Naive thymus-derived CD4-positive, alpha-beta T cell (primary cell): ENCODE measurements around the gene SCG5. TPM values are rescaled to one million over a fixed set of nuclear protein-coding genes. Genes with fewer than 3 reads are reported as not detected.

Source experiments
- ATAC-seq: fragments of 150-1000 bp; cut with Tn5 transposase; 2 replicates; pipeline ENCODE4 v1.10.0; 2021; ENCODE audit warnings: mild to moderate bottlenecking, moderate library complexity
- CTCF ChIA-PET: fragments of 350-600 bp; sonication (Branson Sonifier 250); formaldehyde crosslinking; loops from one replicate; lab custom pipeline; 2021; ENCODE audit warnings: antibody characterized with exemption; lab: Charles Lee
- POLR2A ChIA-PET: fragments of 350-600 bp; sonication (Branson Sonifier 250); formaldehyde crosslinking; loops from one replicate; lab custom pipeline; 2021; ENCODE audit warnings: antibody characterized with exemption, inconsistent platforms; lab: Charles Lee
- DNase-seq, 9 donors: peaks; one replicate each; pipeline versions ENCODE4 v3.0.0 to v3.0.0-alpha.2; 2020 to 2022; ENCODE audit warnings: mixed read lengths in 1 of 9
- H3K27ac ChIP-seq: one replicate; pipeline ENCODE4 v1.7.0; 2013; ENCODE audit warnings: mild to moderate bottlenecking, low read depth, low read length, moderate library complexity
- H3K27me3 ChIP-seq, 2 donors: one replicate each; pipeline ENCODE4 v1.7.0; 2013; ENCODE audit warnings: low read length in 2 of 2, mild to moderate bottlenecking in 2 of 2, moderate library complexity in 2 of 2; ENCODE audit not compliant: control insufficient read depth in 2 of 2, insufficient read depth in 2 of 2
- H3K36me3 ChIP-seq, 3 experiments: 1 replicate in 2 of 3; 2 replicates in 1 of 3; pipeline ENCODE4 v1.7.0; 2013; ENCODE audit warnings: low read length in 3 of 3, mild to moderate bottlenecking in 3 of 3, moderate library complexity in 1 of 3; ENCODE audit not compliant: insufficient read depth in 3 of 3, control insufficient read depth in 2 of 3
- H3K4me1 ChIP-seq, 2 donors: one replicate each; pipeline ENCODE4 v1.7.0; 2013; ENCODE audit warnings: low read length in 2 of 2, mild to moderate bottlenecking in 2 of 2, moderate library complexity in 1 of 2; ENCODE audit not compliant: control insufficient read depth in 2 of 2, insufficient read depth in 2 of 2
- H3K4me3 ChIP-seq: 2 replicates; pipeline ENCODE4 v1.7.0; 2013; ENCODE audit warnings: mild to moderate bottlenecking, low read length
- H3K9me3 ChIP-seq, 3 experiments: 1 replicate in 2 of 3; 2 replicates in 1 of 3; pipeline ENCODE4 v1.7.0; 2013; ENCODE audit warnings: low read length in 3 of 3; ENCODE audit not compliant: control insufficient read depth in 2 of 3
- H3K27ac Mint-ChIP-seq, 9 donors: one replicate each; pipeline ENCODE4 v1.8.0; 2020 to 2022; ENCODE audit warnings: mixed read lengths in 9 of 9, mild to moderate bottlenecking in 8 of 9, moderate library complexity in 5 of 9, inconsistent platforms in 2 of 9
- H3K27me3 Mint-ChIP-seq, 5 donors: one replicate each; pipeline ENCODE4 v1.8.0; 2021 to 2022; ENCODE audit warnings: mixed read lengths in 5 of 5, mild to moderate bottlenecking in 1 of 5
- H3K36me3 Mint-ChIP-seq, 5 donors: one replicate each; pipeline ENCODE4 v1.8.0; 2020 to 2022; ENCODE audit warnings: mixed read lengths in 5 of 5, mild to moderate bottlenecking in 3 of 5, inconsistent platforms in 1 of 5
- H3K4me1 Mint-ChIP-seq, 7 donors: one replicate each; pipeline ENCODE4 v1.8.0; 2020 to 2022; ENCODE audit warnings: mixed read lengths in 7 of 7, mild to moderate bottlenecking in 3 of 7, inconsistent platforms in 1 of 7
- H3K4me3 Mint-ChIP-seq, 10 donors: one replicate each; pipeline ENCODE4 v1.8.0; 2020 to 2022; ENCODE audit warnings: mild to moderate bottlenecking in 10 of 10, mixed read lengths in 10 of 10, moderate library complexity in 6 of 10, inconsistent platforms in 2 of 10
- H3K9me3 Mint-ChIP-seq, 11 donors: one replicate each; pipeline ENCODE4 v1.8.0; 2020 to 2022; ENCODE audit warnings: mixed read lengths in 11 of 11, mild to moderate bottlenecking in 4 of 11, inconsistent platforms in 1 of 11, moderate library complexity in 1 of 11
- intact Hi-C, 2 donors: fragments of 100-400 bp; cut with micrococcal nuclease; formaldehyde crosslinking; loops; one replicate each; pipeline ENCODE4 v1.15.1; 2023
- polyA plus RNA-seq, 2 donors: library from polyadenylated mRNA; unstranded; fragments of 300-500 nt; fragmentation: Illumina TruSeq; gene quantifications; one replicate each; pipeline ENCODE4 v1.2.3, GENCODE V29; 2021
- total RNA-seq, 6 experiments: library from RNA in 5 of 6; stranded (reverse) in 5 of 6; gene quantifications; 1 replicate in 5 of 6; 2 replicates in 1 of 6; pipeline ENCODE4 v1.2.3 and lab custom pipeline; 2021 to 2026

The SCG5 gene
- total and polyA plus RNA-seq, 7 experiments from 2014 or later = 0.37 to 2.8 (median 0.57) TPM; not detected in 2

- DNase-seq = no peak
- POLR2A ChIA-PET = no interaction called here
- H3K4me1 ChIP-seq = no peaks in the 10 kb centered on the region
- Mint-ChIP-seq H3K27ac (no peak overlapping the region), H3K27me3 (peaks cover 0 to 6% (median 0%) of the 10 kb centered on the region in 5 donors), H3K36me3 (no peaks in the 10 kb centered on the region), H3K9me3 (no peaks in the 10 kb centered on the region), H3K4me3 (no peak overlapping the region), H3K4me1 (no peaks in the 10 kb centered on the region)
- no peak overlapping the region for H3K4me3 ChIP-seq
- ATAC-seq = no peak
- CTCF ChIA-PET = no interaction called here
- no peaks in the 10 kb centered on the region for H3K27me3 ChIP-seq
- intact Hi-C loops = no loop called here
- no peaks in the 10 kb centered on the region for H3K9me3 ChIP-seq
- no peaks in the 10 kb centered on the region for H3K36me3 ChIP-seq
- no peak overlapping the region for H3K27ac ChIP-seq
Measured at GRCh38 chr15:32676169-32676568, 34.7 kb downstream of the SCG5 start.

GRCh38 chr15:32677238-32677750 is 35.8 kb downstream of the SCG5 start:
- H3K27me3 ChIP-seq = no peaks in the 10 kb centered on the region
- H3K27ac ChIP-seq = no peak overlapping the region
- H3K36me3 ChIP-seq = no peaks in the 10 kb centered on the region
- DNase-seq (no peak), ATAC-seq (no peak)
- Mint-ChIP-seq H3K27ac (no peak overlapping the region), H3K9me3 (no peaks in the 10 kb centered on the region), H3K36me3 (no peaks in the 10 kb centered on the region), H3K4me1 (no peaks in the 10 kb centered on the region), H3K27me3 (peaks cover 0 to 6% (median 0%) of the 10 kb centered on the region in 5 donors), H3K4me3 (no peak overlapping the region)
- ChIA-PET CTCF (no interaction called here), POLR2A (no interaction called here)
- no peak overlapping the region for H3K4me3 ChIP-seq
- no peaks in the 10 kb centered on the region for H3K4me1 ChIP-seq
- intact Hi-C loops = no loop called here
- H3K9me3 ChIP-seq = no peaks in the 10 kb centered on the region

- no peak for ATAC-seq
- CTCF ChIA-PET = no interaction called here
- POLR2A ChIA-PET = no interaction called here
- no peaks in the 10 kb centered on the region for H3K27me3 ChIP-seq
- no peak overlapping the region for H3K4me3 ChIP-seq
- no peaks in the 10 kb centered on the region for H3K9me3 ChIP-seq
- no peaks in the 10 kb centered on the region for H3K36me3 ChIP-seq
- H3K4me1 ChIP-seq = no peaks in the 10 kb centered on the region
- intact Hi-C loops = no loop called here
- H3K27ac ChIP-seq = no peak overlapping the region
- Mint-ChIP-seq H3K36me3 (peaks cover 0 to 3% (median 0%) of the 10 kb centered on the region in 5 donors), H3K27me3 (peaks cover 0 to 6% (median 0%) of the 10 kb centered on the region in 5 donors), H3K27ac (no peak overlapping the region), H3K4me1 (peaks cover 0 to 6% (median 0%) of the 10 kb centered on the region in 7 donors), H3K4me3 (no peak overlapping the region), H3K9me3 (no peaks in the 10 kb centered on the region)
- DNase-seq = no peak
Measured at GRCh38 chr15:32679298-32679690, 37.8 kb downstream of the SCG5 start.

- H3K4me3 Mint-ChIP-seq = no peak overlapping the region
- Histone ChIP-seq H3K4me3 (no peak overlapping the region), H3K36me3 (no peaks in the 10 kb centered on the region), H3K27me3 (no peaks in the 10 kb centered on the region), H3K27ac (no peak overlapping the region), H3K4me1 (no peaks in the 10 kb centered on the region), H3K9me3 (no peaks in the 10 kb centered on the region)
- no peak for DNase-seq
- POLR2A ChIA-PET = no interaction called here
- H3K27ac Mint-ChIP-seq = no peak overlapping the region
- intact Hi-C loops = no loop called here
- CTCF ChIA-PET = no interaction called here
- H3K4me1 Mint-ChIP-seq = peaks cover 0 to 6% (median 0%) of the 10 kb centered on the region in 7 donors
- H3K36me3 Mint-ChIP-seq = peaks cover 0 to 11% (median 0%) of the 10 kb centered on the region in 5 donors
- H3K9me3 Mint-ChIP-seq = peaks cover 0 to 2% (median 0%) of the 10 kb centered on the region in 11 donors
- ATAC-seq = no peak
- peaks cover 0 to 4% (median 0%) of the 10 kb centered on the region in 5 donors for H3K27me3 Mint-ChIP-seq
Measured at GRCh38 chr15:32682569-32682968, 41.1 kb downstream of the SCG5 start.

- H3K27ac ChIP-seq = no peak overlapping the region
- ChIA-PET POLR2A (no interaction called here), CTCF (no interaction called here)
- peaks cover 0 to 6% (median 0%) of the 10 kb centered on the region in 7 donors for H3K4me1 Mint-ChIP-seq
- H3K27me3 ChIP-seq = no peaks in the 10 kb centered on the region
- H3K36me3 Mint-ChIP-seq = peaks cover 0 to 11% (median 0%) of the 10 kb centered on the region in 5 donors
- H3K9me3 ChIP-seq = no peaks in the 10 kb centered on the region
- no peak for DNase-seq
- H3K4me1 ChIP-seq = no peaks in the 10 kb centered on the region
- no peak for ATAC-seq
- peaks cover 0 to 4% (median 0%) of the 10 kb centered on the region in 5 donors for H3K27me3 Mint-ChIP-seq
- intact Hi-C loops = no loop called here
- H3K9me3 Mint-ChIP-seq = peaks cover 0 to 2% (median 0%) of the 10 kb centered on the region in 11 donors
- no peaks in the 10 kb centered on the region for H3K36me3 ChIP-seq
- H3K27ac Mint-ChIP-seq = no peak overlapping the region
- no peak overlapping the region for H3K4me3 ChIP-seq
- H3K4me3 Mint-ChIP-seq = no peak overlapping the region
Measured at GRCh38 chr15:32682977-32683630, 41.6 kb downstream of the SCG5 start.

- Mint-ChIP-seq H3K36me3 (peaks cover 0 to 11% (median 0%) of the 10 kb centered on the region in 5 donors), H3K4me3 (no peak overlapping the region), H3K9me3 (peaks cover 0 to 2% (median 0%) of the 10 kb centered on the region in 11 donors), H3K27me3 (peaks cover 0 to 4% (median 0%) of the 10 kb centered on the region in 5 donors), H3K4me1 (peaks cover 0 to 6% (median 0%) of the 10 kb centered on the region in 7 donors), H3K27ac (no peak overlapping the region)
- H3K27ac ChIP-seq = no peak overlapping the region
- H3K9me3 ChIP-seq = no peaks in the 10 kb centered on the region
- CTCF ChIA-PET = no interaction called here
- DNase-seq (no peak), ATAC-seq (peak; percentile 65)
- H3K36me3 ChIP-seq = no peaks in the 10 kb centered on the region
- H3K27me3 ChIP-seq = no peaks in the 10 kb centered on the region
- no peaks in the 10 kb centered on the region for H3K4me1 ChIP-seq
- intact Hi-C loops = no loop called here
- no peak overlapping the region for H3K4me3 ChIP-seq
- POLR2A ChIA-PET = no interaction called here
Measured at GRCh38 chr15:32683906-32684584, 42.5 kb downstream of the SCG5 start.
